ENCODE data around the gene SAMD14. TPM values are rescaled to one million over a fixed set of nuclear protein-coding genes. Genes with fewer than 3 reads are reported as not detected.

The SAMD14 gene
- total RNA-seq, 1 donor from 2014 or later = 8.7 TPM

DNA sequence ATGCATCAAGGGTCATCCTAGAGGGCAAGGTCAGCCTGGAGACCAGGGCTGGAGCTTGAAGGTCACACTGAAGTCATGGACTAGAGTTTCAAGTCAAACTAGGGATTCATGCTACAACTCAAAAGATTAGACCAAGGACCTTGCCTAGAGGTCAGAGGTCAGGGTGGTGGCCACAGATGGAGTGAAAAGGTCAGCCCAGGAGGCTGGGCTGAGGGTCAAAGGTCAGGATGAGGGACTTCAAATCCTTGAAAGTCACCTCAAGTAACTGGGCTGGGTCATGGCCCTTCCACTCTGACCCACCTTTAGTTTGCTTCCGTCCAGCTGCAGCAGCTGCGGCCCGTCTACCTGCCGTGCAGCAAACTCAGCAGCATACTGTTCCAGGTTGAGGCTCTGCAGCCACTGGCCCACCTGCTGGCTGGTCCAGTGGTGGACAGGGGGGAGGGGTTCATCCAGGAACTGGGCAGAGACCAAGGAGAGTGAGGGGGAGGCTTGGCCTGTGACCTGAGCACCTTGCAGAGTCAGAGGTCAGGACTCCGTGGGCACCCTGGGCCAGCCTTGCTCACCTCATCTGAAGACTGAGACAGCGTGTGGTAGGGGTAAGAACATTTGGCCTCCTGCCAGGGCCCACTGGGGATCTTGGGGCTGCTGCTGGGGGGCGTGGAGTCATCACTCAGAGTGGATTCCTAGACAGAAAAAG, 16.2 kb downstream of the SAMD14 start:
- H3K27ac ChIP-seq = no peak overlapping the region
- H3K9me3 Mint-ChIP-seq = no peaks in the 10 kb centered on the region

DNA sequence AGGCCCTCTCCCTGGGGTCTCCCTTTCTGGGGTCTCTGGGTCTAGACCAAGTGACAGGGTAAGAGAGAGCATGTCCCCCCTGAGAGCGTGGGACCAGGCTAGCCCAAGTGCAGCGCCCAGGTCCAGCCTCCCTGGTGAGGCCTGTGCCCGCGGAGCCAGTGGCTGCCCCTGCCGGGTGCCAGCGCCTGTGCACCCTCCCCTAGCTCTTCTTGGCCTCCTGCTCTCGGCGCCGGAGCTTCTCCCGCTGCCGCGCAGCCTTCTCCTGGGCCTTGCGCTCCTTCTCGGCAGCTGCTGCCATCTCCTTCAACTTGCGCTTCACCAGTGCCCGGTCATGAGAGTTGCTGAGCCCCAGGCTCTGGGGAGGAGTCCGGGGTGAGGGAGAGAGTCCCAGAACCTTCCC, 17.3 kb downstream of the SAMD14 start:
- DNase-seq (ENCODE audit: low spot score) = no peak
- H3K27ac ChIP-seq = no peak overlapping the region
- H3K9ac ChIP-seq = no peak overlapping the region
- H4K20me1 ChIP-seq (ENCODE audit: low read depth) = peaks cover 4% of the 10 kb centered on the region
- H3K36me3 Mint-ChIP-seq = peaks cover 7% of the 10 kb centered on the region
- no peaks in the 10 kb centered on the region for H3K79me2 ChIP-seq (ENCODE audit: low read depth)
- peaks cover 39% of the 10 kb centered on the region for H3K4me1 Mint-ChIP-seq
- no peak overlapping the region for H3K4me2 ChIP-seq
- no peak for TF ChIP-seq EZH2 (IDR thresholded peaks at IDR 0.05)
- TF ChIP-seq CTCF (IDR thresholded peaks at IDR 0.05) = no peak
- TF ChIP-seq EZH2phosphoT487 (IDR thresholded peaks at IDR 0.05) = no peak
- H3F3A ChIP-seq (ENCODE audit: low read depth) = peaks cover 38% of the 10 kb centered on the region
- H3K4me1 ChIP-seq = peaks cover 28% of the 10 kb centered on the region
- H3K36me3 ChIP-seq = no peaks in the 10 kb centered on the region
- no peak overlapping the region for H2AFZ ChIP-seq (replicated peaks)
- H3K9me3 Mint-ChIP-seq = no peaks in the 10 kb centered on the region
- peak overlapping the region; percentile 81 for H3K27ac Mint-ChIP-seq
- no peak overlapping the region for H3K4me3 ChIP-seq
- peaks cover 14% of the 10 kb centered on the region for H3K27me3 Mint-ChIP-seq (ENCODE audit: insufficient read depth, low read depth)
- no peak overlapping the region for H3K4me3 Mint-ChIP-seq
- H3K27me3 ChIP-seq = peaks cover 10% of the 10 kb centered on the region
- H3K9me3 ChIP-seq (ENCODE audit: low read depth) = no peaks in the 10 kb centered on the region

More for the DNA sequence above, 16.2 kb downstream of the SAMD14 start:
- Histone ChIP-seq H3K9me3 (ENCODE audit: low read depth) (no peaks in the 10 kb centered on the region), H2AFZ (replicated peaks) (no peak overlapping the region), H3K9ac (no peak overlapping the region), H3K79me2 (ENCODE audit: low read depth) (no peaks in the 10 kb centered on the region), H3F3A (ENCODE audit: low read depth) (peaks cover 43% of the 10 kb centered on the region), H3K27me3 (peaks cover 19% of the 10 kb centered on the region), H3K36me3 (no peaks in the 10 kb centered on the region), H4K20me1 (ENCODE audit: low read depth) (peaks cover 4% of the 10 kb centered on the region), H3K4me2 (no peak overlapping the region), H3K4me1 (peaks cover 28% of the 10 kb centered on the region), H3K4me3 (no peak overlapping the region)
- Mint-ChIP-seq H3K27me3 (ENCODE audit: insufficient read depth, low read depth) (peaks cover 16% of the 10 kb centered on the region), H3K4me1 (peaks cover 38% of the 10 kb centered on the region), H3K27ac (no peak overlapping the region), H3K4me3 (no peak overlapping the region), H3K36me3 (peaks cover 6% of the 10 kb centered on the region)
- no peak for TF ChIP-seq EZH2 (IDR thresholded peaks at IDR 0.05)
- no peak for DNase-seq (ENCODE audit: low spot score)

GRCh38 chr17:50111673-50112655, 18.0 kb downstream of the SAMD14 start:
- H3K4me3 ChIP-seq = no peak overlapping the region
- no peak for TF ChIP-seq EZH2 (IDR thresholded peaks at IDR 0.05)
- TF ChIP-seq CTCF (IDR thresholded peaks at IDR 0.05) = peak; percentile 18
- no peak for TF ChIP-seq EZH2phosphoT487 (IDR thresholded peaks at IDR 0.05)
- no peak overlapping the region for H3K4me3 Mint-ChIP-seq
- peaks cover 11% of the 10 kb centered on the region for H3K36me3 Mint-ChIP-seq
- peaks cover 42% of the 10 kb centered on the region for H3K4me1 Mint-ChIP-seq
- H3K27ac ChIP-seq = peak overlapping the region; percentile 82
- peaks cover 5% of the 10 kb centered on the region for H3K27me3 ChIP-seq
- H3K9ac ChIP-seq = peak overlapping the region; percentile 29
- no peak overlapping the region for H2AFZ ChIP-seq (replicated peaks)
- no peaks in the 10 kb centered on the region for H3K79me2 ChIP-seq (ENCODE audit: low read depth)
- H3F3A ChIP-seq (ENCODE audit: low read depth) = peaks cover 33% of the 10 kb centered on the region
- DNase-seq (ENCODE audit: low spot score) = peak; percentile 64
- H3K27me3 Mint-ChIP-seq (ENCODE audit: insufficient read depth, low read depth) = peaks cover 12% of the 10 kb centered on the region
- H4K20me1 ChIP-seq (ENCODE audit: low read depth) = peaks cover 4% of the 10 kb centered on the region
- no peaks in the 10 kb centered on the region for H3K9me3 Mint-ChIP-seq
- H3K9me3 ChIP-seq (ENCODE audit: low read depth) = no peaks in the 10 kb centered on the region
- peaks cover 22% of the 10 kb centered on the region for H3K4me1 ChIP-seq
- H3K27ac Mint-ChIP-seq = peak overlapping the region; percentile 98
- peak overlapping the region; percentile 43 for H3K4me2 ChIP-seq
- H3K36me3 ChIP-seq = no peaks in the 10 kb centered on the region
